SU-DHL-6 (cell line): ENCODE results near the gene CALHM5.

Experiments used
- EZH2phosphoT487 ChIP-seq: fragments of 200-600 bp; sonication (generic), shearing (Covaris generic); conservative IDR thresholded peaks from 2 replicates; pipeline ENCODE4 v1.6.1; 2018; ENCODE audit warnings: mild to moderate bottlenecking, antibody characterized with exemption, low read length, moderate library complexity, mixed read lengths
- TF ChIP-seq, protein P1 (sequence below): fragments of 200-600 bp; sonication (generic); IDR thresholded peaks from one replicate; pipeline ENCODE4 v1.5.1; 2017; ENCODE audit warnings: antibody characterized with exemption, mild to moderate bottlenecking, low read length, moderate library complexity; ENCODE audit not compliant: insufficient read depth, poor library complexity, severe bottlenecking

DNA sequence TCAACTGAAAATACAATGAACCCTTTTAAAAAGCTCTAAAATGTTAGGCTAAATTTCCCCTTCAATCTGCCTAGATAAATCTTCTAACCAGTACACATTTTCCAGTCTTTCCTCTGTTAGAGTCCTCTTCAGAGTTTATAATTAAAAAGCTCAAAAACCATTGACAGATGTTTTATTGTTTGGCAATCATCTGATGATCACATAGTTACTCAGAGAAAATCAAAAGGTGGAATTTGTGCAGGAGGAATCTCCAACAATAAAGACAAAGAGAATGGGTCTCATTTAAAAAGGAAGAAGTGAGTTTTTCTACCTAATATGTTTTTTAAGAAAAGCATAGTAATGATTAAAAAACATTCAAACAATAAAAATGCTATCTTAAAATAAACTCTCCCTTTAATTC, 31.0 kb downstream of the CALHM5 start:
- TF ChIP-seq, protein P1, sequence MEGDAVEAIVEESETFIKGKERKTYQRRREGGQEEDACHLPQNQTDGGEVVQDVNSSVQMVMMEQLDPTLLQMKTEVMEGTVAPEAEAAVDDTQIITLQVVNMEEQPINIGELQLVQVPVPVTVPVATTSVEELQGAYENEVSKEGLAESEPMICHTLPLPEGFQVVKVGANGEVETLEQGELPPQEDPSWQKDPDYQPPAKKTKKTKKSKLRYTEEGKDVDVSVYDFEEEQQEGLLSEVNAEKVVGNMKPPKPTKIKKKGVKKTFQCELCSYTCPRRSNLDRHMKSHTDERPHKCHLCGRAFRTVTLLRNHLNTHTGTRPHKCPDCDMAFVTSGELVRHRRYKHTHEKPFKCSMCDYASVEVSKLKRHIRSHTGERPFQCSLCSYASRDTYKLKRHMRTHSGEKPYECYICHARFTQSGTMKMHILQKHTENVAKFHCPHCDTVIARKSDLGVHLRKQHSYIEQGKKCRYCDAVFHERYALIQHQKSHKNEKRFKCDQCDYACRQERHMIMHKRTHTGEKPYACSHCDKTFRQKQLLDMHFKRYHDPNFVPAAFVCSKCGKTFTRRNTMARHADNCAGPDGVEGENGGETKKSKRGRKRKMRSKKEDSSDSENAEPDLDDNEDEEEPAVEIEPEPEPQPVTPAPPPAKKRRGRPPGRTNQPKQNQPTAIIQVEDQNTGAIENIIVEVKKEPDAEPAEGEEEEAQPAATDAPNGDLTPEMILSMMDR = no peak
- TF ChIP-seq EZH2phosphoT487 = no peak
